ENCODE measurements around the gene EPB41L3. TPM values are rescaled to one million over a fixed set of nuclear protein-coding genes. Genes with fewer than 3 reads are reported as not detected.

EPB41L3 gene
- total RNA-seq, 1 donor from 2014 or later: 58.1 TPM

- DNase-seq (ENCODE audit: extremely low spot score, unreplicated experiment): no peak
- no peaks in the 10 kb centered on the region for H3K4me1 Mint-ChIP-seq (ENCODE audit: unreplicated experiment)
- H3K27ac Mint-ChIP-seq: no peak overlapping the region
- H3K36me3 Mint-ChIP-seq: no peaks in the 10 kb centered on the region
- no peak overlapping the region for H3K4me3 Mint-ChIP-seq
- no peak for TF ChIP-seq CTCF (conservative IDR thresholded peaks at IDR 0.05)
- no peaks in the 10 kb centered on the region for H3K9me3 Mint-ChIP-seq
- no peaks in the 10 kb centered on the region for H3K27me3 Mint-ChIP-seq
Observed at GRCh38 chr18:5451150-5451549, 92.6 kb downstream of the EPB41L3 start.

DNA sequence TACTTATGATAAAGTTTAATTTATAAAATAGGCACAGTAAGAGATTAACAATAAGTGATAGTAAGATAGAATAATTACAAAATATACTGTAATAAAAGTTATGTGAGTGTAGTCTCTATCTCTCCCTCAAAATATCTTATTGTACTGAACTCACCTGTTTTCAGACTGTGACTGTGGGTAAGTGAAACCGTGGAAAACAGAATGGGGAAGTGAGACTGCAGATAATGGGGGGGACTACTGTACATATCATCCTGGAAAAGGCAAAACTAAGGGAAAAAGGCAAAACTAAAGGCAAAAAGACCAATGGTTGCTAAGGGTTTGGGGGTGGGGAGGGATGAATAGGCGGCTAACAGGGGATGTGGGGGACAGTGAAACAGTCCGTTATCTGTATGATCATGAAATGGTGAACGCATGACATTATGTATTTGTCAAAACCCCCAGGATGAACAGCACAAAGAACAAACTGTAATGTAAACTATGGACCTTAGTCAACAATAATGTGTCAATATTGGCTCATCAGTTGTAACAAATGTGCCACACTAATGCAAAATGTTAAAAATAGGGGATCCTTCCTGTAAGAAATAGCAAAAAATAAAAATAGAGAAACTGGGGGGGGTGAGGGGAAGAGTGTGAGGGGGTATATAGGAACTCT, 93.8 kb downstream of the EPB41L3 start:
- Mint-ChIP-seq H3K27ac (no peak overlapping the region), H3K36me3 (no peaks in the 10 kb centered on the region), H3K27me3 (no peaks in the 10 kb centered on the region), H3K9me3 (no peaks in the 10 kb centered on the region), H3K4me1 (ENCODE audit: unreplicated experiment) (no peaks in the 10 kb centered on the region), H3K4me3 (no peak overlapping the region)
- TF ChIP-seq CTCF (conservative IDR thresholded peaks at IDR 0.05): no peak
- DNase-seq (ENCODE audit: extremely low spot score, unreplicated experiment): no peak

DNA sequence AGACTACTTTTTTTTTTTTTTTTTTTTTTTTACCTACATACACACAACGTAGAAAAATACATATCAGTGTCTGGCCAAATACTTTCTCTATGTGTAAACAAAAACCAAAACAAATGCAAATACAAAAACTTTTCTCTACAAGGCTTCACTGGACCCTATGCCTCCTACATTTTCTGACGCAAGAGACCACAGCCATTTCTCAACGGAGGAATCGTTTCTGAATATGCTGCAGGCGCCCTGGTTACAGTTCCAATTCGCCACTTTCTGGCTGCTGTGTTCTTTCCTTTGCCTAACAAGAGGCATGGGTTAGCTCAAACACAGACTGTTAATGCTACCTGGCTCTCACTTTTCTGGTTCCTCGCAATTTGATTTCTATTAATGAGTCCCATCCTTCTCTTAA, 96.4 kb downstream of the EPB41L3 start:
- Mint-ChIP-seq H3K4me1 (ENCODE audit: unreplicated experiment) (peaks cover 4% of the 10 kb centered on the region), H3K4me3 (no peak overlapping the region), H3K9me3 (no peaks in the 10 kb centered on the region), H3K27ac (no peak overlapping the region), H3K27me3 (no peaks in the 10 kb centered on the region), H3K36me3 (no peaks in the 10 kb centered on the region)
- TF ChIP-seq CTCF (conservative IDR thresholded peaks at IDR 0.05): no peak
- DNase-seq (ENCODE audit: extremely low spot score, unreplicated experiment): no peak

DNA sequence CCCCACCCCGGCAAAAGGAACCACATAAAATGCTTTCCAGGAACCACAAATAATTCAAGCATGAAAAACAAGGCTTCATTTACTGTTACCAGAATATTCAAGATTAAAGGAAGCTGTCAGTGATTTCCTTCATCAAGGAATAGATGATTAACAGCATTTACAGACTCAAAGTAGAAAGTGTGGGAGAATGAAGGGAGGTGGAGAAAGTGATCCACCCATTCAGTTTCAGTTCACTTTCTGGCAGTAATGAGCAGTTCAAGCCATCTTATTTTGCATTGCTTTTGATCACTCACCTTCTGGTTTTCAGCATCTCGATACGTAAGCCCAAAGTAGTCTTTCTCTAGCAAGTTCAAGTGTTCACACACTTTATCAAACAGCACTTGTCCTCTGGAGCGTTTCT, 99.0 kb downstream of the EPB41L3 start:
- no peak for DNase-seq (ENCODE audit: extremely low spot score, unreplicated experiment)
- Mint-ChIP-seq H3K27ac (no peak overlapping the region), H3K4me1 (ENCODE audit: unreplicated experiment) (peaks cover 4% of the 10 kb centered on the region), H3K36me3 (no peaks in the 10 kb centered on the region), H3K27me3 (no peaks in the 10 kb centered on the region), H3K9me3 (no peaks in the 10 kb centered on the region), H3K4me3 (no peak overlapping the region)
- TF ChIP-seq CTCF (conservative IDR thresholded peaks at IDR 0.05): no peak

GRCh38 chr18:5444269-5444668, 99.5 kb downstream of the EPB41L3 start:
- H3K9me3 Mint-ChIP-seq: no peaks in the 10 kb centered on the region
- no peak overlapping the region for H3K27ac Mint-ChIP-seq
- H3K36me3 Mint-ChIP-seq: no peaks in the 10 kb centered on the region
- DNase-seq (ENCODE audit: extremely low spot score, unreplicated experiment): no peak
- no peak for TF ChIP-seq CTCF (conservative IDR thresholded peaks at IDR 0.05)
- H3K27me3 Mint-ChIP-seq: no peaks in the 10 kb centered on the region
- H3K4me1 Mint-ChIP-seq (ENCODE audit: unreplicated experiment): peaks cover 4% of the 10 kb centered on the region
- no peak overlapping the region for H3K4me3 Mint-ChIP-seq
